ENCODE measurements around the gene LIG1.
"Not testable (repeated sequence)": the region's sequence is repeated elsewhere in the genome, so short reads cannot be mapped to it uniquely, and the experiment has no call there.

Gene LIG1

DNA sequence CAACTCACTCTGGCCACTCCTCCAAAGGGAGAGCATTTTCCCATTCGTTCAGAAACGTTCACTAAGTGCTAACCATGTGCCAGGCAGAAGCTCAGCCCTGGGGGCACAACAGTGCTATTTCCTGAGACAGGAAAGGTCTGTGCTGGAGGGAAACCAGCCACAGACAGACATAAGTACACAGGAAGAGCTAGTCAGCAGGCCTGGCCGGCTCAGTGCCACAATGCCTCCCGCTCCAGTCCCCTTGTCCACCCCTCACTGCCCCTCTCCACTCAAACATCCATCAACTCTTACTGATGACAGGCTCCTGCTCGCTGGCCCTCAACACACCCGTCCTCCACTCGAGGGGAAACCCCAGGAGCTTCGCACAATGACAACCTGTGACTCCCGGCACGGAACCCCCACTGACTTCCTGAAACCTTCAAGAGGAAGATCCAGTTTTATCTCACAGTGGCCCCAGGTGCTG, 48.2 kb downstream of the LIG1 start:
- no peak for DNase-seq (ENCODE audit: low read depth, low spot score)

- no peak for DNase-seq (ENCODE audit: low read depth, low spot score)
These were observed 49.1 kb downstream of the LIG1 start for GRCh38 chr19:48121066-48121465.

DNA sequence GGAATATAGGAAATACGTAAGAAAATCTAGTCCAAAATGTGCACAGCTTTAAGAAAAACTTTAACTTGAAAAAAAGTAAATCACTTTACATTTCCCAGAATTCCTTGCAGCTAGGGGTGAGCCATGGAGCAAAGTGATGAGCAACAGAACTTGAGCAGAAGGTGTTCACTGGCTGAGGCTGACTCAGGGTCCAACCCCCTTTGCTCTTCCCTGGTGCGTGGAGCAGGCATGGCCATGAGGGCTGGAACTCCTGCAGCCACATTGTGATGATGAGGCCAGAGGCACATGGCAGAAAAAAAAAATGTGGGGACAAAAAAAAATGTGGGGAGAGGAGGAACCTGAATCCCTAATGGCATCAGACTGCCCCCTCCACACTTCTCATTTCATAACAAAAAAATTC, 49.6 kb downstream of the LIG1 start:
- DNase-seq (ENCODE audit: low read depth, low spot score): no peak

- DNase-seq (ENCODE audit: low read depth, low spot score): no peak
These were observed 52.0 kb downstream of the LIG1 start for GRCh38 chr19:48118131-48118517.

- DNase-seq (ENCODE audit: low read depth, low spot score): no peak
These were observed 52.5 kb downstream of the LIG1 start for GRCh38 chr19:48117515-48118130.

GRCh38 chr19:48113190-48113917, 56.8 kb downstream of the LIG1 start:
- DNase-seq (ENCODE audit: low read depth, low spot score): no peak

- DNase-seq (ENCODE audit: low read depth, low spot score): no peak
These were observed 58.9 kb downstream of the LIG1 start for GRCh38 chr19:48111280-48111679.

DNA sequence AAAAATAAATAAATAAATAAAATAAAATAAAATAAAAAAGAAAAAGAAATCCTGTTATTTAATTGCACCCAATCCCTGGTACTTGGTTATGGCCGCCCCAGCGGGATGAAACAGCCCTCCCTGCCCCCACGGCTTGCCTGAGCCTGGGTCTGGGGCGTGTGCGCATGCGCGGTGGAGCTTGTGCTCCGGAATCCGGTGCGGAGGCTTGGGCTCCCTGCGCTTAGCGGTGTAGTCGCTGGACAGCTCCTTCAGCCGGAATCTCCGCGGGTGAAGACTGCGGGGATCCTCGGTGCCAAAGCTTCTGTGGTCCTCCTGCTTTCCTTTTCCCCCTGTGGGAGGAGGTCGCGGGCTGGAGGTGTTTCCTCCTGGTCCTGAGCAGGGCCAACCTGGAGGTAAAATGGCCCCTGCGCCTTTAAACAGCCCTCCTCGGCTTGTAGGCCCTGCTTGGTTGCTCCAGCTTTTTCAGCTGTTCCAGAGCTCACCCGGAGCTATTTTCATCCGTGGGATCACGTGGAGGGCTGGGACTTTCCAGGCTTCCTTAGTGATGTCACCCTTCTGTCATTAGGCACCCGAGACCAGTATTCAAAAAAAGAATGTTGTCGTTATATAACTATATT, 59.7 kb downstream of the LIG1 start, which contains the start of gene PLA2G4C:
PLA2G4C (minus strand) TSS at position 468 of the 617 bp plus-strand sequence. CDS start 4,288 bp downstream, outside the sequence.
- DNase-seq (ENCODE audit: low read depth, low spot score): peak; percentile 59

DNA sequence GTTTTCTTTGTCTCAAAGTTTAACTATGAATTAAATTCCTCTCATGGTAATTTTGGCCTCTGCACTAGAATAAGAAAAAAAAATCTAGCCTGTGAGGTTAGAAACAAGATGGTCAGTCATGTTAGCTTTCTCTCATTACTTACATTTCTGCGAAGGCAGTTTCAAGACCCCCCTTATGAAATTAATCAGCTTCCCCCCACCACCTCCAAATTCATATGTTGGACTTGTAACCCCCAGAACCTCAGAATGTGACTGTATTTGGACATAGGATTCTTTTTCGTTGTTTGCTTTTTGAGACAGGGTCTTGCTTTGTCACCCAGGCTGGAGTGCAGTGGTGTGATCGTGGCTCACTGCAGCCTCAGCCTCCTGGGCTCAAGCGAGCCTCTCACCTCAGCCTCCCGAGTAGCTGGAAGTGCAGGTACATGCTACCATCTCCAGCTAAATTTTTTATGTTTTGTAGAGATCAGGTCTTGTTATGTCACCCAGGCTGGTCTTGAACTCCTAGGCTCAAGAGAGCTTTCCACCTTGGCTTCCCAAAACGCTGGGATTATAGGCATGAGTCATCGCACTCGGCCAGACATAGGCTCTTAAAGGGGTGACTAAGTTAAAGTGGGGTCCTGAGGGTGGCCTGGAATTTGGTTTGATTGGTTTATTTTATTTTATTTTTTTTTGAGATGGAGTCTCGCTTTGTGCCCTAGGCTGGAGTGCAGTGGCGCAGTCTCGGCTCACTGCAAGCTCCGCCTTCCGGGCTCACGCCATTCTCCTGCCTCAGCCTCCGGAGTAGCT, 61.0 kb downstream of the LIG1 start:
- no peak for DNase-seq (ENCODE audit: low read depth, low spot score)

GRCh38 chr19:48103922-48104321, 66.2 kb downstream of the LIG1 start:
- no peak for DNase-seq (ENCODE audit: low read depth, low spot score)

DNA sequence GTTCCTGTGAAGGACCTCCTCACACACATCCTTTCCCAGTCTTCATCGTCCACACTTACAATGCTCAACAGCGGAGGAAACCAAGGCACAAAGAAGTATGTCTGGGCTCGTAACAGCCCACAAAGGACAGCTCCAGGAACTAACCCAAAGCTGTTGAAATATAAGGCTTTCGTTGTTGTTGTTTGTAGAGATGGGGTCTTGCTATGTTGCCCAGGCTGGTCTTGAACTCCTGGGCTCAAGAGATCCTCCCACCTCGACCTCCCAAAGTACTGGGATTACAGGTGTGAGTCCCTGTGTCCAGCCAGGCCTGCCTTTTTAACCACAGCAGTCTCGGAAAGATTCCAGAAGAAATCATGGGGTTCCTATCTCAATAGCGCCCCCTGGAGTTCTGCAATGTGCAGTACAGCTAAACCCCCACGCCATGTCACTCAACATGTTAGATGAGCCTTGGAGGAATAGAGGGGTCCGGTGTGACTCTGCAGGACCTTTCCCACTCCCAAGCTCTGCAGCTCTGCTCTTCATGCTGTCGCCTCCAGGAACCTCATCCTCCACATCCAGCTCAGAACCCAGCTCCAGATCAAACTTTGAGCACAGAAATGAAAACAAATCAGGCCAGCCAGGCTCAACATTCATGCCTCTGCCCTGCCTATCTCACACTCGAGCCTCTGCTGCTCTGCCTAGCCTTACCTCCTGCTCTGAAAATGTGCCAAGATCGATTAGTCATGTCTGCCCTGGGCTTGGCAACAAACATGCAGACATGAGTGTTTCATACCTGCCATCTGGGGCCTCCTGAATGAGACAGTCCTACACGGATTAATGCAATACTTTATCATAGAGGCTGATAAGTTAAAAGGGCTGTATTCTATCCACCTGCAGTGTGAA, 67.0 kb downstream of the LIG1 start:
- no peak for DNase-seq (ENCODE audit: low read depth, low spot score)

DNA sequence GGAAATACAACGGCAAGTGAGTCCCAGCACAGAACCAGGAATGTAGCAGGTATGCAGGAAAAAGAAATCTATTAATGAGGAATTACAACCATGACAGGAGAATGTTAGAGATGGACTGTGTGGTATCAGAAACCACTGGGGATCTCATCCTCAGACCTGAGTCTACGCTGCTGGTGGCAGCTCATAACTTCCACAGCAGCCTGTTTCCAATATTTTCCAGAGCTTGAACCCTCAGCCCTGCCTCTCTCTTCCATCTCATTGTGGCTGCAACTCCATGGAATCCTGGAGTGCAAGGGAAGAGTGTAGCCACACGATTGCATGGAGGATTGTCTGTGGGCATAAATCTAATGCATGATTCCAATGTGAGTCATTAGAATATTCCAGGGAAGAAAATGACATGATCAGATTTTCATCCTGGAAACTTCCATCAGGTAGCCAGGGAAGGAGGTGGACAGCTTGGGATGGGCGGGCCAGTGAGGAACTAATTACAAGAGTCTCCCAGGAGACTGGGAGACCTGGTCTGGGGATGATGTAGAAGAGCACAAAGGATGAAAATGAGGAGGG, 74.5 kb downstream of the LIG1 start:
- DNase-seq (ENCODE audit: low read depth, low spot score): no peak

DNA sequence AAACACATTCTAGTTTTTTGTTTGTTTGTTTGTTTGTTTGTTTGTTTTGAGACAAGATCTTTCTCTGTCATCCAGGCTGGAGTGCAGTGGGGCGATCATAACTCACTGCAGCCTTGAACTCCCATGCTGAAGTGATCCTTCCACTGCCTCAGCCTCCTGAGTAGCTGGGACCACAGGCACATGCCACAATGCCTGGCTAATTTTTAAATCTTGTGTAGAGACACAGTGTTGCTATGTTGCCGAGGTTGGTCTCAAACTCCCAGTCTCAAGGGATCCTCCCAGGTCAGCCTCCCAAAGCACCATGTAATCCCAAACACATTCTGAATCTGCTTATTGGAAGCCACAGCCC, 75.3 kb downstream of the LIG1 start:
- no peak for DNase-seq (ENCODE audit: low read depth, low spot score)

GRCh38 chr19:48094129-48094854, 75.9 kb downstream of the LIG1 start:
- no peak for DNase-seq (ENCODE audit: low read depth, low spot score)

DNA sequence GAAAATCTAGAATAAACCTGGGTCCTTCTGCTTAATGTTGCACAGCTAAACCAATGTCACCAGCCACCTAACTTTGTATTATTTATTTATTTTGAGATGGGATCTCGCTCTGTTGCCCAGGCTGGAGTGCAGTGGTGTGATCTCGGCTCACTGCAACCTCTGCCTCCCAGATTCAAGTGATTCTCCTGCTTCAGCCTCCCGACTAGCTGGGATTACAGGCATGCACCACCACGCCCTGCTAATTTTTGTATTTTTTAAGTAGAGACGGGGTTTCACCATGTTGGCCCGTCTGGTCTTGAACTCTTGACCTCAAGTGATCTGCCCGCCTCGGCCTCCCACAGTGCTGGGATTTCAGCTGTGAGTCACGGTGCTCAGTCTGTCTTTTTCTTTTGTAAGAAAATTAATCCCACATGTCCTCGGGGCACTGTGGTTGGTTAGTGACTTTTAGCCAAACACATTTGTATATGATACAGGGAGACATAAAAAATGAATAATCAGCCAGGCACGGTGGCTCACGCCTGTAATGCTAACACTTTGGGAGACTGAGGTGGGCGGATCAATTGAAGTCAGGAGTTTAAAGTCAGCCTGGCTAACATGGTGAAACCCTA, 78.9 kb downstream of the LIG1 start:
- not testable (repeated sequence) for DNase-seq (ENCODE audit: low read depth, low spot score)

DNA sequence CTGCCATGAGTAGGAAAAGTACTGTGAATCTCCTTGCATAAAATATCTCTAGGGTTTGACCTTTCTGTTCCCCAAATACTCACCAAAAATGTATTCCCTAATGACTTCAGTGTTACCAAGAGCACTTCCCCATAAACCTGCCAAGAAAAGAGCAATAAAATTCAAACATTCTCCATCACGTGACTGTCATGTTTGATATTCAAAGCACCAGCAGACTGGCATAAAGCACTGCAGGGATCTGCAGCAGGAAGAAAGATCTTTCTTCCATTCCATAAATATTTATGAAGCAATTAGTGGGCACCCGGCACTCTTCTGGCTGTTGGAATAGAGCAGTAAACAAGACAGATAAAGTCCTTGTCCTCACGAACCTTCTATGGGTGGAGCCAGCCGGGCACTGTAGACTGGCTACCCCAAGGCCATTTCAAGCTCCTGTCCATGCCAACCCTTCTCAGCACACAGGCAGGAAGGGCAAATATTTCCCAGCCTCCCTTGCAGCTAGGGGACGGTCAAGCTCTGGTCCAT, 79.8 kb downstream of the LIG1 start:
- DNase-seq (ENCODE audit: low read depth, low spot score): no peak

DNA sequence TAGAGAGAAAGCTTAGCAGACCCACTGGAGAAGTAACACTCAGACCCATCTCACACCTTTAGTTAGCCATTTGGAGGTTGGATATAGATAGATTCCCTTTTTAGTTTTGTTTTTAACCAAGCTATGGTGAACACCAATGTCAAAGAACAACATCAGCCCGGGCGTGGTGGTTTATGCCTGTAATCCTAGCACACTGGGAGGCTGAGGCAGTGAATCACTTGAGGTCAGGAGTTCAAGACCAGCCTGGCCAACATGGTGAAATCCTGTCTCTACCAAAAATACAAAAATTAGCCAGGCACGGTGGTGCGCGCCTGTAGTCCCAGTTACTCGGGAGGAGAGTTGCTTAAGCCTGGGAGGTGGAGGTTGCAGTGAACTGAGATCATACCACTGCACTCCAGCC, 81.2 kb downstream of the LIG1 start:
- not testable (repeated sequence) for DNase-seq (ENCODE audit: low read depth, low spot score)

GRCh38 chr19:48085904-48086864, 84.0 kb downstream of the LIG1 start:
- no peak for DNase-seq (ENCODE audit: low read depth, low spot score)
